OCI-LY3 (cell line): ENCODE data around the gene PCNX2.

Experiments
- H2AFZ ChIP-seq: fragments of 200-600, 300-600 bp; shearing (Covaris generic); 2 replicates; pipeline ENCODE4 v1.6.0; 2014; ENCODE audit warnings: antibody characterized with exemption, low read depth, low read length
- H3K27ac ChIP-seq: fragments of 200-600, 300-600 bp; sonication (generic); 2 replicates; pipeline ENCODE4 v1.5.1; 2014; ENCODE audit warnings: mild to moderate bottlenecking, low read length, moderate library complexity, mixed read lengths
- H3K27me3 ChIP-seq: fragments of 200-600, 300-600 bp; sonication (generic); 2 replicates; pipeline ENCODE4 v1.6.1; 2014; ENCODE audit warnings: low read depth, low read length, mixed read lengths
- H3K36me3 ChIP-seq: fragments of 200-600, 300-600 bp; sonication (generic); replicated peaks from 2 replicates; pipeline ENCODE3; 2014; ENCODE audit warnings: low read depth, low read length, mixed read lengths
- H3K4me1 ChIP-seq: fragments of 300-600, 200-600 bp; sonication (generic); 2 replicates; pipeline ENCODE4 v1.6.1; 2014; ENCODE audit warnings: low read length, mixed read lengths
- H3K4me2 ChIP-seq: fragments of 200-600, 300-600 bp; sonication (generic); 2 replicates; pipeline ENCODE4 v1.6.1; 2014; ENCODE audit warnings: low read length, mixed read lengths
- H3K4me3 ChIP-seq: fragments of 300-600, 200-600 bp; sonication (generic); 2 replicates; pipeline ENCODE4 v1.5.1; 2014; ENCODE audit warnings: antibody characterized with exemption, mild to moderate bottlenecking, low read length, moderate library complexity
- H3K79me2 ChIP-seq: fragments of 300-600, 200-600 bp; shearing (Covaris generic); 2 replicates; pipeline ENCODE4 v1.6.1; 2014; ENCODE audit warnings: mild to moderate bottlenecking, low read length, mixed read lengths
- H3K9ac ChIP-seq: fragments of 300-600, 200-600 bp; shearing (Covaris generic); 2 replicates; pipeline ENCODE4 v1.6.0; 2014; ENCODE audit warnings: mild to moderate bottlenecking, low read length, moderate library complexity
- H3K9me3 ChIP-seq: fragments of 200-600, 300-600 bp; shearing (Covaris generic); 2 replicates; pipeline ENCODE4 v1.6.1; 2014; ENCODE audit warnings: low read length, mixed read lengths; ENCODE audit not compliant: insufficient read depth
- H4K20me1 ChIP-seq: fragments of 200-600, 300-600 bp; sonication (generic); 2 replicates; pipeline ENCODE4 v1.6.1; 2016; ENCODE audit warnings: low read length, mixed read lengths; ENCODE audit not compliant: insufficient read depth
- EZH2phosphoT487 ChIP-seq: fragments of 200-600 bp; shearing (Covaris generic); IDR thresholded peaks from 2 replicates; pipeline ENCODE4 v1.6.1; 2018; ENCODE audit warnings: antibody characterized with exemption, mixed run types, low read depth
- TF ChIP-seq, protein P1 (sequence below): fragments of 200-600, 300-600 bp; sonication (generic); IDR thresholded peaks from 2 replicates; pipeline ENCODE4 v1.5.1; 2014; ENCODE audit warnings: antibody characterized with exemption, low read length, low read depth

The PCNX2 gene

GRCh38 chr1:233045588-233045987, 249.9 kb downstream of the PCNX2 start:
- Histone ChIP-seq H3K27ac (no peak overlapping the region), H3K9ac (no peak overlapping the region), H4K20me1 (no peaks in the 10 kb centered on the region), H3K36me3 (no peaks in the 10 kb centered on the region), H2AFZ (no peak overlapping the region), H3K4me1 (peaks cover 7% of the 10 kb centered on the region; the same call in 1 of the 2 replicates), H3K4me3 (no peak overlapping the region), H3K79me2 (no peaks in the 10 kb centered on the region), H3K9me3 (peaks cover 5% of the 10 kb centered on the region; the same call in 1 of the 2 replicates), H3K27me3 (no peaks in the 10 kb centered on the region), H3K4me2 (no peak overlapping the region)
- TF ChIP-seq, protein P1, sequence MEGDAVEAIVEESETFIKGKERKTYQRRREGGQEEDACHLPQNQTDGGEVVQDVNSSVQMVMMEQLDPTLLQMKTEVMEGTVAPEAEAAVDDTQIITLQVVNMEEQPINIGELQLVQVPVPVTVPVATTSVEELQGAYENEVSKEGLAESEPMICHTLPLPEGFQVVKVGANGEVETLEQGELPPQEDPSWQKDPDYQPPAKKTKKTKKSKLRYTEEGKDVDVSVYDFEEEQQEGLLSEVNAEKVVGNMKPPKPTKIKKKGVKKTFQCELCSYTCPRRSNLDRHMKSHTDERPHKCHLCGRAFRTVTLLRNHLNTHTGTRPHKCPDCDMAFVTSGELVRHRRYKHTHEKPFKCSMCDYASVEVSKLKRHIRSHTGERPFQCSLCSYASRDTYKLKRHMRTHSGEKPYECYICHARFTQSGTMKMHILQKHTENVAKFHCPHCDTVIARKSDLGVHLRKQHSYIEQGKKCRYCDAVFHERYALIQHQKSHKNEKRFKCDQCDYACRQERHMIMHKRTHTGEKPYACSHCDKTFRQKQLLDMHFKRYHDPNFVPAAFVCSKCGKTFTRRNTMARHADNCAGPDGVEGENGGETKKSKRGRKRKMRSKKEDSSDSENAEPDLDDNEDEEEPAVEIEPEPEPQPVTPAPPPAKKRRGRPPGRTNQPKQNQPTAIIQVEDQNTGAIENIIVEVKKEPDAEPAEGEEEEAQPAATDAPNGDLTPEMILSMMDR: no peak
- no peak for TF ChIP-seq EZH2phosphoT487

DNA sequence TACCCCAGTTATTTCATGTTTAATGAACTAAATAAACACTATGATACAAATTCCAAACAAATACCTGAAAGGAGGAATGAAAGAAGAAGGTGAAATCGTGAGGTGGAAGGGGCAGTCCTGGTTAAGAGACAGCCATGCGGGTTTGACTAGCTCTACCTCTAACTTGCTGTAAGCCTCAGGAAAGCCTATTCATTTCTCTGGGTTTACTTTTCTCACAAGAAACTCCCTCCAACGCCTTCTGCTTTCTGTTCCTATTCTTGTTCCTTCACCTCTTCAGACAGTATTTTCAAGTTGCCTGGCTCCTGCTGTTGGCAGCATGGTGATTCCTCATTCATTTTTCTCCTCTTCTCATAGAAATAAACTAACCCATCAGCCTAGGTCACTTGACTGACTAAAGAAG, 252.7 kb downstream of the PCNX2 start:
- Histone ChIP-seq H3K4me1 (peaks cover 7% of the 10 kb centered on the region; the same call in 1 of the 2 replicates), H3K9ac (no peak overlapping the region), H3K79me2 (no peaks in the 10 kb centered on the region), H4K20me1 (no peaks in the 10 kb centered on the region), H3K27me3 (no peaks in the 10 kb centered on the region), H3K9me3 (no peaks in the 10 kb centered on the region; the same call in 1 of the 2 replicates), H3K4me3 (no peak overlapping the region), H2AFZ (no peak overlapping the region), H3K4me2 (no peak overlapping the region), H3K36me3 (no peaks in the 10 kb centered on the region), H3K27ac (no peak overlapping the region)
- TF ChIP-seq EZH2phosphoT487: no peak
- TF ChIP-seq, protein P1: no peak

DNA sequence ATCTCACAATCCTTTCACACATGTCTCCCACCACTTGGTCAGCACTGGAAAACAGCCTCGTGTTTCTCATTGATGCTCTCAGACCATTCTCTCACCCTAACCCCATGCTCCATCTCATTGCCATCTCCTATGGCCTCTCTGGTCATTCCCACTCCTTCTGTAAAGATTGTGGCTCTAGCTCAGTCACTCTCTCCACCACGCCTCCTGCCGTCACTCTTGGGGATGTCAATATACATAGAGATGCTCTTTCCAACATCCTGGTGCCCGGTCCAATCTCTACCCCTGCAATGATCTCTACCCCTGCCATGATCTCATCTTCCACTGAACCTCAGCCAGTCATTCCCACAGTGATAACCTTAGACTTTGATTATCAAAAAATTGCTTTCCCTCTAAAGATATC, 255.0 kb downstream of the PCNX2 start:
- no peak overlapping the region for H3K4me2 ChIP-seq
- H3K9me3 ChIP-seq: no peaks in the 10 kb centered on the region; the same call in 1 of the 2 replicates
- H4K20me1 ChIP-seq: no peaks in the 10 kb centered on the region
- TF ChIP-seq EZH2phosphoT487: no peak
- TF ChIP-seq, protein P1: no peak
- H3K4me1 ChIP-seq: peaks cover 7% of the 10 kb centered on the region; the same call in 1 of the 2 replicates
- H3K4me3 ChIP-seq: no peak overlapping the region
- H3K9ac ChIP-seq: no peak overlapping the region
- H3K27me3 ChIP-seq: no peaks in the 10 kb centered on the region
- H2AFZ ChIP-seq: no peak overlapping the region
- no peak overlapping the region for H3K27ac ChIP-seq
- no peaks in the 10 kb centered on the region for H3K79me2 ChIP-seq
- no peaks in the 10 kb centered on the region for H3K36me3 ChIP-seq

GRCh38 chr1:233038581-233038980, 256.9 kb downstream of the PCNX2 start:
- TF ChIP-seq, protein P1: no peak
- no peak overlapping the region for H3K4me3 ChIP-seq
- no peaks in the 10 kb centered on the region for H3K27me3 ChIP-seq

More at GRCh38 chr1:233038581-233038980, 256.9 kb downstream of the PCNX2 start:
- no peaks in the 10 kb centered on the region for H3K9me3 ChIP-seq
- H3K36me3 ChIP-seq: no peaks in the 10 kb centered on the region
- no peak overlapping the region for H3K4me2 ChIP-seq
- H4K20me1 ChIP-seq: no peaks in the 10 kb centered on the region
- H3K9ac ChIP-seq: no peak overlapping the region
- peaks cover 7% of the 10 kb centered on the region; the same call in 1 of the 2 replicates for H3K4me1 ChIP-seq
- H3K27ac ChIP-seq: no peak overlapping the region
- no peak overlapping the region for H2AFZ ChIP-seq
- no peaks in the 10 kb centered on the region for H3K79me2 ChIP-seq
